Measurements from ENCODE around the gene SOWAHA. TPM values are rescaled to one million over a fixed set of nuclear protein-coding genes. Genes with fewer than 3 reads are reported as not detected.

SOWAHA gene
- total and polyA plus RNA-seq, 2 experiments from 2014 or later, result not detected

- H3F3A ChIP-seq (ENCODE audit: insufficient read depth), result no peaks in the 10 kb centered on the region
- peak; percentile 53 for DNase-seq
- H3K36me3 ChIP-seq (ENCODE audit: low read depth), result no peaks in the 10 kb centered on the region
- peak overlapping the region; percentile 83 for H3K4me3 ChIP-seq
- TF ChIP-seq EZH2phosphoT487 (IDR thresholded peaks at IDR 0.05; ENCODE audit: insufficient read depth, low read depth) (no peak), EZH2 (IDR thresholded peaks at IDR 0.05; ENCODE audit: insufficient read depth, poor library complexity, severe bottlenecking) (no peak)
- peaks cover 23% of the 10 kb centered on the region for H3K4me1 ChIP-seq (ENCODE audit: insufficient read depth)
- H3K9me3 ChIP-seq (ENCODE audit: low read depth), result no peaks in the 10 kb centered on the region
- H3K27ac ChIP-seq, result no peak overlapping the region
- WGBS, 2 experiments (ENCODE audit: low coverage in 1 of 2, low lambda C conversion rate in 2 of 2, missing lambda C conversion rate in 2 of 2), result 2 to 5% methylated on average over 24 to 39 of the region's 39 CpGs
- H4K20me1 ChIP-seq (ENCODE audit: insufficient read depth), result no peaks in the 10 kb centered on the region
- peak overlapping the region; percentile 80 for H3K4me2 ChIP-seq (ENCODE audit: unreplicated experiment)
- no peaks in the 10 kb centered on the region for H3K9me2 ChIP-seq (ENCODE audit: insufficient read depth)
- H3K27me3 ChIP-seq (replicated peaks; ENCODE audit: insufficient read depth), result no peaks in the 10 kb centered on the region
- H3K79me2 ChIP-seq (ENCODE audit: insufficient read depth), result peaks cover 51% of the 10 kb centered on the region
- H3K9ac ChIP-seq, result peak overlapping the region; percentile 77
- peak overlapping the region; percentile 98 for H2AFZ ChIP-seq
- in situ Hi-C loops (cut with MboI), result no loop called here
Observed at GRCh38 chr5:132776131-132776937, 36.8 kb upstream of the SOWAHA start.

DNA sequence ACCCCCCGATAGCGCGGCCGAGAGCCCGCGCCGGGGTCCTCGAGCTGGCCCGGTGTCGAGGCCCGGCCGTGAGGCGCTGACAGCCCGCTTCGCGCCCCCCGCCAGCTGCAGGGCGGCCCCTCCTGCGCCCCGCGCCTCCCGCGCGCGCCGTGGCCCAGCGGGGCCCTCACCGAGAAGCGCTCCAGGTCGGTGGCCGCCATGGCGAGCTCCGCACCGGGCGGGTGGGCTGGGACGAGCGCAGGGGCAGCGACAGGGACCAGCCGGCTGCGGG lies 36.2 kb upstream of the SOWAHA start:
- in situ Hi-C loops (cut with MboI), result no loop called here
- Histone ChIP-seq H4K20me1 (ENCODE audit: insufficient read depth) (no peaks in the 10 kb centered on the region), H3K27me3 (replicated peaks; ENCODE audit: insufficient read depth) (no peaks in the 10 kb centered on the region), H3K9ac (peak overlapping the region; percentile 77), H3K4me1 (ENCODE audit: insufficient read depth) (peaks cover 27% of the 10 kb centered on the region), H3K9me2 (ENCODE audit: insufficient read depth) (no peaks in the 10 kb centered on the region), H3K79me2 (ENCODE audit: insufficient read depth) (peaks cover 46% of the 10 kb centered on the region), H3K4me2 (ENCODE audit: unreplicated experiment) (peak overlapping the region; percentile 80), H2AFZ (peak overlapping the region; percentile 98), H3K4me3 (peak overlapping the region; percentile 83), H3K36me3 (ENCODE audit: low read depth) (no peaks in the 10 kb centered on the region), H3K27ac (no peak overlapping the region), H3K9me3 (ENCODE audit: low read depth) (no peaks in the 10 kb centered on the region), H3F3A (ENCODE audit: insufficient read depth) (no peaks in the 10 kb centered on the region)
- 1% methylated on average over 25 to 38 of the region's 40 CpGs for WGBS, 2 experiments (ENCODE audit: low coverage in 1 of 2, low lambda C conversion rate in 2 of 2, missing lambda C conversion rate in 2 of 2)
- TF ChIP-seq EZH2 (IDR thresholded peaks at IDR 0.05; ENCODE audit: insufficient read depth, poor library complexity, severe bottlenecking) (no peak), EZH2phosphoT487 (IDR thresholded peaks at IDR 0.05; ENCODE audit: insufficient read depth, low read depth) (no peak)
- DNase-seq, result no peak

DNA sequence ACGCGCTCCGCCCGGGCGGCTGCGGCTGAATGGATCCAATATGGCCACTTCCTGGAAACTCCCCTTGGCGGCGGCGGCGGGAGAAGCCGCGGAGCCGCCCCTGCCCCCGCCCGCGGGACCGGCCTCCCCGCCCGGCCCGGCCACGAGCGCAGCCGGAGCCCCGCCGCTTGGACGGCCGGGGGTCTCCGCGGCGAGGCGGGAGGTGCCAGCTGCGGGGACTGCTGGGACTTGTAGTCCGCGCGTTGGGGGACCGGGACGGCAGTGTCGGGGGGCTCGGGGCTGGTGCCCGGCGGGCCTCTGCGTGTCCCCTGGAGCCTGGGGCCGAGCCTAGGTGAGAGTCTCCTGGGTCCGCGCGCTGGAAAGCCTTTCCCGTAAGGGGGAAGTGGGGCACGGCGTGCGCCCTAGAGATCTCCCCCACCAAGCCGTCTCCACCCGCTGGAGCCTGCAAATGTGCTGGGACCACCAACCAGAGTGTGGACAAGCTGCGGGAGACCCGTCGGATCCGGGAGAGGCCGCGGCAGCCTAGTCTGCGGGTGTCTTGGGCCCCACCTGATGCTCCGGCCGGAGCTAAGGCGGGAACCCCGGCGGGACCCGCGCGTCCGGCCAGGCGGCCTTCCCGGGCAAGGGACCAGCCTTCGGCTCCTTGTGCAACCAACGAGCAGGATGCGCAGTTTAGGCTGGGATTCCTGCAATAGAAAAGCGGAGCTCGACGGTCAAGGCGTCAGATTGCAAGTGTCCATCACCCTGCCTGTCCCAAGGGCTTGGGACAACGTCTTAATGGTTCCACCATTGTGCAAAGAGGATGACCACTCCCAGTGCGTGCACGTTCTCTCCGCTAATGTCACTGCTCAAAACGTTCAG lies 35.7 kb upstream of the SOWAHA start, which contains the start of gene SEPTIN8:
SEPTIN8 (minus strand) TSS at position 31 of the 861 bp plus-strand sequence. CDS start 102 bp downstream, outside the sequence.
- Histone ChIP-seq H3K9ac (peak within 1 kb of the TSS; percentile 77), H3K9me2 (ENCODE audit: insufficient read depth) (no peaks in the 10 kb centered on the region), H3K9me3 (ENCODE audit: low read depth) (no peaks in the 10 kb centered on the region), H3K4me3 (peak within 1 kb of the TSS; percentile 83), H4K20me1 (ENCODE audit: insufficient read depth) (no peaks in the 10 kb centered on the region), H2AFZ (peak within 1 kb of the TSS; percentile 98), H3K4me2 (ENCODE audit: unreplicated experiment) (peak within 1 kb of the TSS; percentile 83), H3K36me3 (ENCODE audit: low read depth) (no peaks in the 10 kb centered on the region), H3K27ac (no peak within 1 kb of the TSS), H3K4me1 (ENCODE audit: insufficient read depth) (peaks cover 32% of the 10 kb centered on the region), H3K79me2 (ENCODE audit: insufficient read depth) (peaks cover 40% of the 10 kb centered on the region), H3F3A (ENCODE audit: insufficient read depth) (no peaks in the 10 kb centered on the region), H3K27me3 (replicated peaks; ENCODE audit: insufficient read depth) (no peaks in the 10 kb centered on the region)
- DNase-seq, result peak; percentile 76
- TF ChIP-seq EZH2phosphoT487 (IDR thresholded peaks at IDR 0.05; ENCODE audit: insufficient read depth, low read depth), result no peak
- no peak for TF ChIP-seq EZH2 (IDR thresholded peaks at IDR 0.05; ENCODE audit: insufficient read depth, poor library complexity, severe bottlenecking)
- 3 to 4% methylated on average over 32 to 36 of the region's 82 CpGs for WGBS, 2 experiments (ENCODE audit: low coverage in 1 of 2, low lambda C conversion rate in 2 of 2, missing lambda C conversion rate in 2 of 2)
- in situ Hi-C loops (cut with MboI), result no loop called here

- Histone ChIP-seq H3F3A (ENCODE audit: insufficient read depth) (no peaks in the 10 kb centered on the region), H2AFZ (peak overlapping the region; percentile 98), H3K9me3 (ENCODE audit: low read depth) (no peaks in the 10 kb centered on the region), H3K4me3 (peak overlapping the region; percentile 83), H3K36me3 (ENCODE audit: low read depth) (no peaks in the 10 kb centered on the region), H3K27me3 (replicated peaks; ENCODE audit: insufficient read depth) (no peaks in the 10 kb centered on the region), H3K4me1 (ENCODE audit: insufficient read depth) (peaks cover 39% of the 10 kb centered on the region), H3K9ac (0 out of 2 replicates have a peak overlapping the region, but pooled peaks have one; percentile 77), H3K27ac (no peak overlapping the region), H3K4me2 (ENCODE audit: unreplicated experiment) (peak overlapping the region; percentile 83), H4K20me1 (ENCODE audit: insufficient read depth) (no peaks in the 10 kb centered on the region), H3K9me2 (ENCODE audit: insufficient read depth) (no peaks in the 10 kb centered on the region), H3K79me2 (ENCODE audit: insufficient read depth) (peaks cover 34% of the 10 kb centered on the region)
- no peak for TF ChIP-seq EZH2 (IDR thresholded peaks at IDR 0.05; ENCODE audit: insufficient read depth, poor library complexity, severe bottlenecking)
- DNase-seq, result no peak
- 73% methylated on average over 4 of the region's 4 CpGs for WGBS, 2 experiments (ENCODE audit: low coverage in 1 of 2, low lambda C conversion rate in 2 of 2, missing lambda C conversion rate in 2 of 2)
- in situ Hi-C loops (cut with MboI), result no loop called here
Observed at GRCh38 chr5:132778129-132778528, 35.0 kb upstream of the SOWAHA start.

All from GM23248 (cell line).